Retinal pigment epithelial cell (primary cell): ENCODE results near the gene FRK.
"Not testable (repeated sequence)": the region's sequence is repeated elsewhere in the genome, so short reads cannot be mapped to it uniquely, and the experiment has no call there.

Source experiments
- DNase-seq: peaks from one replicate; pipeline ENCODE4 v3.0.0-alpha.2; 2010; ENCODE audit warnings: low read depth
- H3K4me3 ChIP-seq: 2 replicates; pipeline ENCODE4 v1.5.1; 2011; ENCODE audit warnings: mild to moderate bottlenecking, low read length, control low read depth, moderate library complexity
- TF ChIP-seq, protein P1 (sequence below): conservative IDR thresholded peaks from 2 replicates; pipeline ENCODE4 v1.5.1; 2011; ENCODE audit warnings: low read depth, low read length, control low read depth, inconsistent platforms

The FRK gene

DNA sequence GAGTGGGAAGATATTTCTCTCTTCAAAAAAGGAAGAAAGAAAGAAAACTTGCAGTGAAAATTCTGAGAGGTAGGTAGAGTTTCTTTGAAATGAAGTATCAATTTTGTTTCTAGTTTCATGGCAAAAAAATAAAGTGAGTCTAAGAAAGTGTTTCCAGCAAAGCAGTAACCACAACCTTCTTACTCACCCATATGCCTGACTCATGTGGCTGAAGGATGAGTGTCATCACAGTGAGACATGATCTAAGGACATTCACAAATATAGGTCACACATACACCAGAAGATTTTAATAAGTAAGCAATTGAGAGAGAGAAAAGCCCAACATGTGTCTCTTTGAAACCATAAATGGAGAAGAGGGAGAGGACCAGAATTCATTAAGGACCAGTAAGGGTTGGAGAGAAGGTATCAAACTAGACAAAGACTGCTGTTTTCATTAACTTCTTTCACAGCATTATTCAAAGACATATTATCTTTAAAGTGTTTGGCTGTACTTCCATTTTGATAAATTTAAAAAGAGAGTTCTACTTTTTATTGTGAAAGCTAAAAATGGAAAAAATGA, 169.5 kb downstream of the FRK start:
- TF ChIP-seq, protein P1, sequence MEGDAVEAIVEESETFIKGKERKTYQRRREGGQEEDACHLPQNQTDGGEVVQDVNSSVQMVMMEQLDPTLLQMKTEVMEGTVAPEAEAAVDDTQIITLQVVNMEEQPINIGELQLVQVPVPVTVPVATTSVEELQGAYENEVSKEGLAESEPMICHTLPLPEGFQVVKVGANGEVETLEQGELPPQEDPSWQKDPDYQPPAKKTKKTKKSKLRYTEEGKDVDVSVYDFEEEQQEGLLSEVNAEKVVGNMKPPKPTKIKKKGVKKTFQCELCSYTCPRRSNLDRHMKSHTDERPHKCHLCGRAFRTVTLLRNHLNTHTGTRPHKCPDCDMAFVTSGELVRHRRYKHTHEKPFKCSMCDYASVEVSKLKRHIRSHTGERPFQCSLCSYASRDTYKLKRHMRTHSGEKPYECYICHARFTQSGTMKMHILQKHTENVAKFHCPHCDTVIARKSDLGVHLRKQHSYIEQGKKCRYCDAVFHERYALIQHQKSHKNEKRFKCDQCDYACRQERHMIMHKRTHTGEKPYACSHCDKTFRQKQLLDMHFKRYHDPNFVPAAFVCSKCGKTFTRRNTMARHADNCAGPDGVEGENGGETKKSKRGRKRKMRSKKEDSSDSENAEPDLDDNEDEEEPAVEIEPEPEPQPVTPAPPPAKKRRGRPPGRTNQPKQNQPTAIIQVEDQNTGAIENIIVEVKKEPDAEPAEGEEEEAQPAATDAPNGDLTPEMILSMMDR, result no peak
- no peak for DNase-seq
- no peak overlapping the region for H3K4me3 ChIP-seq

DNA sequence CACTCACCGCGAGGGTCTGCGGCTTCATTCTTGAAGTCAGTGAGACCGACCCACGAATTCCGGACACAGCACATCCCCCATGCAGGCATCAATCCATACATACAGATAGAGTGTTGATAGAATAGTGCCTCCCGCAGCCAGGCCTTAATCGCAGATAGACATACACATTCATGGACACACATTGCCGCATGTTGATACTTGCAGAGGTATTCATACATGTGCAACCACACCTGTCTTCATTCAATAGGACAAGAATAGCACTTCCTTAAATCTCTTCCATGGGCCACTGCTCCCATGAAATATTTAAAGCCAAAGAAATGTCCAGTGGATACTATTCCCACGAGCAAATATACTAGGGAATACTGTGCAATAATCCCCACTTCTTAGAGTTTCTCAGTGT, 170.5 kb downstream of the FRK start:
- DNase-seq, result no peak
- no peak overlapping the region for H3K4me3 ChIP-seq
- TF ChIP-seq, protein P1, result no peak

DNA sequence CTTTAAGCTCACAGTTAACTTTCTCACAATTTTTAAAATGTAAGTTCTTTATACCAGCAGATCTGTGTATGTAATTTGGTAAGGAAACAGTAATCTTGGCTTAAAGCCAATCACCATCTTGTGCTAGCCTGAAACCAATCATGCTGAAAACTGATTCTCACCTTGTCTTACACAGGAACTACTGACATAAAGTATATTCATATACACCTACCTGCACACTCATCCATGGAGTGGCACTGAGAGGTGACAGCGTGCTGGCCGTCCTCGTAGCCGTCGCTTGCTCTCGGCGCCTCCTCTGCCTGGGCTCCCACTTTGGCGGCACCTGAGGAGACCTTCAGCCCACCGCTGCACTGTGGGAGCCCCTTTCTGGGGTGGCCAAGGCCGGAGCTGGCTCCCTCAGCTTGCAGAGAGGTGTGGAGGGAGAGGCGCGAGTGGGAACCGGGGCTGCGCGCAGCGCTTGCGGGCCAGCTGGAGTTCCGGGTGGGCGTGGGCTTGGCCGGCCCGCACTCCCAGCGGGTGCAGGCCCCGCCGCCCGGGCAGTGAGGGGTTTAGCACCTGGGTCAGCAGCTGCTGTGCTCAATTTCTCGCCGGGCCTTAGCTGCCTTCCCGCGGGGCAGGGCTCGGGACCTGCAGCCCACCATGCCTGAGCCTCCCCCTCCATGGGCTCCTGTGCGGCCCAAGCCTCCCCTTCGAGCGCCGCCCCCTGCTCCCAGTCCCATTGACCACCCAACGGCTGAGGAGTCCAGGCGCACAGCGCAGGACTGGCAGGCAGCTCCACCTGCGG, 171.8 kb downstream of the FRK start:
- H3K4me3 ChIP-seq, DNase-seq: not testable (repeated sequence)

DNA sequence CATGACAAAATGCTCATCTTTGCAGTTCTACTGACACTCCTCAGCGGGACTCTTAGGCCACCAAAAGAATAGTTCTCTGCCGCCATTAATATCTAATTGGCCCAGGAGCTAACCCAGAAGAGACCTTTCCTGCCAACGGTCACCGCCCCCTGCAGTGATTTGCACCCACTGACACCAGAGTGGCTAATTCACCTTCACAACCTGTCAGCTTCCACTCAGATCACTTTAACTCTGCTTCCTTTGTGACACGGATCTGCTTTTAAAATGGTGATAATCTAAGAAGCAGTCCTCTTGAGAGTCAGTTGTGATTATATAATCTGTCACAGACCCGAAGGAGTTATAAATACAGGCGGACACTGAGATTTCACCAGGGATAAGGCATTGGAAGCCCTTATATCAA, 172.8 kb downstream of the FRK start:
- H3K4me3 ChIP-seq, result no peak overlapping the region
- no peak for DNase-seq
- TF ChIP-seq, protein P1, result no peak

DNA sequence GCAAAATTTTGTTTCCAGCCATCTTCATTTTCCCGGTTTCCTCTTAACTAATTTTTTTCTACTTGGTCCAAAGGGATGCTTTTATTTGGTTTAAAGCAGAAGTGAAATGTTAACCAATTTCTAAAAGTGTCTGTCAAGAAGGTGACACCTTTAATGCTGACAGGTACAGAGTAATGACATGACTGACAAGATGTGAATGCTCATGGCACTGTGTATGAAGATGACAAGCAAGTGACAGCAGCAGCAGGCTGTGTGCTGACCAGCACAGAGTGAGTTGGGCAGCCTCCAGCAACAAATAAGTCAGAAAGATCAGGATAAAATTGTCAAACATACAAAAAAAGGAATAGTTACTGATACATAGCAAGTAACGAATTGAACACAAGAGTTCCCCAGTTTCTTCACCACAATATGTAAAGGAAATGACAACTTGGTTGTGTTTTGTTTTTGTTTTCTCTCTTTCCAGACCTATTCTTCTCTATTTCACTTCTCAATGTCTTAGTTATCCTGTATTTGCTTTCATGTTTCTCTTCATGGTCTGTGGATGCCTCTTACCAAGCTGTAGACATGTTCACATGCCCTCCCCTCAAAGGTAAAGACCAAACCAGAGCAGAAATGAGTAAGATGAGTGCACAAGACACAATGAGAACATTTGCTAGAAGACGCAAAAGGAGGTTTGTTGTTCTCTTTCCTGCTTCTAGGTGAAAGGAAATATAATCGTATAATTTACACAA, 174.9 kb downstream of the FRK start:
- TF ChIP-seq, protein P1, result no peak
- DNase-seq, result no peak
- H3K4me3 ChIP-seq, result no peak overlapping the region

DNA sequence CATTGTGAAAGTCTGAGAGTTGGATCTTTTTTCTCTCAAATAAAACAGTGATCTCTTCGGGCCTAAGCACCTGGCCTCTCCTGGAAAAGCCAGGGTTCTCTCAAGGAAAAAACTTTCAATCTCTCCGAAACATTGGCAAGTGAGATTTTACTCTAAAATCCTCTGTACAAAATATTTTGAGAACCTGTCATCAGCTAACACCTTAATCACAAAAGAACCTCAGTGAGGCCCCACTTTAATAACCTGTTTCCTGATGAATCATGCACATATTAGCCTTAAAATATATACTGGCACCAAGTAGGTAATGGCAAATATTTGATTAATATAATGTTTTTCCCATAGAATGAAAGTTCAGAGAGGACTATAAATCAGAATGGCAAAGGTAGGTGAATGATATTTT, 177.9 kb downstream of the FRK start:
- no peak for DNase-seq
- TF ChIP-seq, protein P1, result no peak
- H3K4me3 ChIP-seq, result no peak overlapping the region

DNA sequence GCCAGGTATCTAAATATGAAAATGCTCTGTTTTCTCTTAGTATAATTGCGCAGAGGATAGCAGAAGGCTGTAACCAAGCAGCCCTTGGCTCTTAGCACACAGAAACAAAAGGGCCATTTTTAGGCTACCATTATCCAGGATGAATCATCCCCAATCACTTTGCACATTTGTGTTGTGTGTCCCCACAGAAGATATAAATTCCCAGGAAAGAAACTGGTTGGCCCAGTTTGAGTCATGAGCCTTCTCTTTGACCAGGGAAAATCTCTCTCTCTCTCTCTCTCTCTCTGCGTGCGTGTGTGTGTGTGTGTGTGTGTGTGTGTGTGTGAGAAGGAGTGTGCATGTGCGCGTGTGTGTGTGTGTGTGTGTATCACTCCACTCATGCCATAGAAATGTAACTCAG, 178.5 kb downstream of the FRK start:
- no peak for DNase-seq
- H3K4me3 ChIP-seq, result no peak overlapping the region
- TF ChIP-seq, protein P1, result no peak
